CD4-positive, alpha-beta T cell treated with Interferon alpha-2 for 1 hour (primary cell): ENCODE results near the gene SHC2.
A peak's percentile ranks its signal among the peaks of the same experiment; 100 is the strongest.

Experiments used
- DNase-seq, 2 donors: peaks; one replicate each; pipeline ENCODE4 v3.0.0-alpha.2; 2020 to 2022

SHC2 gene, protein sequence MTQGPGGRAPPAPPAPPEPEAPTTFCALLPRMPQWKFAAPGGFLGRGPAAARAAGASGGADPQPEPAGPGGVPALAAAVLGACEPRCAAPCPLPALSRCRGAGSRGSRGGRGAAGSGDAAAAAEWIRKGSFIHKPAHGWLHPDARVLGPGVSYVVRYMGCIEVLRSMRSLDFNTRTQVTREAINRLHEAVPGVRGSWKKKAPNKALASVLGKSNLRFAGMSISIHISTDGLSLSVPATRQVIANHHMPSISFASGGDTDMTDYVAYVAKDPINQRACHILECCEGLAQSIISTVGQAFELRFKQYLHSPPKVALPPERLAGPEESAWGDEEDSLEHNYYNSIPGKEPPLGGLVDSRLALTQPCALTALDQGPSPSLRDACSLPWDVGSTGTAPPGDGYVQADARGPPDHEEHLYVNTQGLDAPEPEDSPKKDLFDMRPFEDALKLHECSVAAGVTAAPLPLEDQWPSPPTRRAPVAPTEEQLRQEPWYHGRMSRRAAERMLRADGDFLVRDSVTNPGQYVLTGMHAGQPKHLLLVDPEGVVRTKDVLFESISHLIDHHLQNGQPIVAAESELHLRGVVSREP

DNA sequence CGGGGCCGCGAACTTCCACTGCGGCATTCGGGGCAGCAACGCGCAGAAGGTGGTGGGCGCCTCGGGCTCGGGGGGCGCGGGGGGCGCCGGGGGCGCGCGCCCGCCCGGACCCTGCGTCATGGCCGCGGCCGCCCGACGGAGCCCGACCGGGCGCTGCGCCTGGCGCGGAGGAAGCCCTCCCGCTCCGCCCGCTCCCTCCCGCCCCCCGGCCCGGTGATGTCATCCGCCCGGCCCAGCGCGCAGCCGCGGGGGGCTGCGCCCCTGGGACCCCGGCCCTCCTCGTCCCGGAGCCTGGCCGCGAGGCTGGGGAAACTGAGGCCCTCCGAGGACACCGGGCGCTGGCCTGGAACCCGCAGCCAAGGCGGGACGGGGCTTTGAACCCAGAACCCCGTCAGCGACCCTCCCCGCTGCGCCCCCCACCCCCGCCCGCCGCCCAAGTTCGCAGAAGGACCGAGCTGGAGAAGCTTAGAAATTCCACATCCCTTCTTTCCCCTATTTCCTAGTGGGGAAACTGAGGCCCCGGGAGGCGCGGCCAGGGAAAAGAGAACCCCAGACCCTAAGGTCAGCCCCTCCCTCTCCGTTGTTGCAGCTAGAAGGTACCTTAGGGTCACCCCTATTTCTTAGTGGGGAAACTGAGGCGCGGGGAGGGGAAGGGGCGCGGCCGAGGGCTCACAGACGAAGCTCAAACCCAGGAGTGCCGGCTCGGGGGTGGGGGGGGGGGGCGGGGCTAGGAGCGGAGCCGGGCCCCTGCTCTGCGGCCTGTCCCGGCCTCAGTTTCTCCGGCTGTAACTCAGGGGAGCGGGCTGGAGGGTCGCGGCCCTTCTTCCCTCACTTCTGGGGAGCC lies at the start of gene SHC2:
Gene SHC2, minus strand, starts transcription at position 157 of the 844 bp plus-strand sequence. Its CDS starts 37 bp downstream, at position 120.
- no peak for DNase-seq

DNA sequence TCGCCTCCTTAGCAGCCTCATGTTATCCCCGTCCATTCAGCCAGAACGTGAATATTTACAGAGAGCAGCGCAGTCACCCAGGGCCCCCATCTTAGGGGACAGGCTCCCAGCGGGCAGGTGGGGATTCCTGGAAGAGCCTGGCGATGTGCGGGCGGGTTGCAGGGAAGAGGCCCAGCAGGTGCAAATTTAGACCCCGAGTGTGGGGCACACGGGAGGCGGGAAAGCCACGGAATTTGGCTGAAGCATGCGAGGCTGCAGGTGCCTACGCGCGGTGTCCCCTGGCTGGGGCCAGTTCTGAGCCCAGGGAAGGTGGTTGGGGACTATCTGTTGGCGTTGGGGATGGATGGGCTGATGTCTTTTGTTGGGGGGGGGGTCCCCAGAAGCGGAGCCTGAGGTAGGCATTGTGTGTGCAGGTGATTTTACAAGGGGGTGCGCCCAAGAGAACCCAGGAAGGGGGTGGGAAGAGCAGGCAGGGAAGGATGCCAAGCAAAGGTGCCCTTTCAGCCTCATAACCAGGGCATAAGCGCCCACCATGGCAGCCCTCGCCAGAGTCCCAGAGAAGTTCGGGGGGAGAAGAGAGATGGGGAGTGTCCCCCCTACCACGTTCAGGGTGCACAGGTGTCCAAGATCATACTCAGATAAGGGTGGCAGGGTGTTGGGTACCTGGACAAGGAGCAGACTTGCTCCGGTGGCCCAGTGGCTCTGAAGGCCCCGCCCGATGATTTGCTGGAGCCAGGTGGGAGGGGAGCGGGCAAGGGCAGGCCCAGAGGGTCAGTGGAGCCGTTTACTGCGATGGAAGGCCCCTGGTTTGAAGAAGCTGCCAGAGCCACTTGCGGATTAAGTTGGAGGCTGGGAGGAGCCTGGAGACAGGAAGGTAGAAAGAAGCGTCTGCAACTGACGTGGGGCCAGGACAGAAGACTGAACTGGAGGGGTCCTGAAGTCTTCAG lies 47.6 kb upstream of the SHC2 start:
- no peak for DNase-seq

DNA sequence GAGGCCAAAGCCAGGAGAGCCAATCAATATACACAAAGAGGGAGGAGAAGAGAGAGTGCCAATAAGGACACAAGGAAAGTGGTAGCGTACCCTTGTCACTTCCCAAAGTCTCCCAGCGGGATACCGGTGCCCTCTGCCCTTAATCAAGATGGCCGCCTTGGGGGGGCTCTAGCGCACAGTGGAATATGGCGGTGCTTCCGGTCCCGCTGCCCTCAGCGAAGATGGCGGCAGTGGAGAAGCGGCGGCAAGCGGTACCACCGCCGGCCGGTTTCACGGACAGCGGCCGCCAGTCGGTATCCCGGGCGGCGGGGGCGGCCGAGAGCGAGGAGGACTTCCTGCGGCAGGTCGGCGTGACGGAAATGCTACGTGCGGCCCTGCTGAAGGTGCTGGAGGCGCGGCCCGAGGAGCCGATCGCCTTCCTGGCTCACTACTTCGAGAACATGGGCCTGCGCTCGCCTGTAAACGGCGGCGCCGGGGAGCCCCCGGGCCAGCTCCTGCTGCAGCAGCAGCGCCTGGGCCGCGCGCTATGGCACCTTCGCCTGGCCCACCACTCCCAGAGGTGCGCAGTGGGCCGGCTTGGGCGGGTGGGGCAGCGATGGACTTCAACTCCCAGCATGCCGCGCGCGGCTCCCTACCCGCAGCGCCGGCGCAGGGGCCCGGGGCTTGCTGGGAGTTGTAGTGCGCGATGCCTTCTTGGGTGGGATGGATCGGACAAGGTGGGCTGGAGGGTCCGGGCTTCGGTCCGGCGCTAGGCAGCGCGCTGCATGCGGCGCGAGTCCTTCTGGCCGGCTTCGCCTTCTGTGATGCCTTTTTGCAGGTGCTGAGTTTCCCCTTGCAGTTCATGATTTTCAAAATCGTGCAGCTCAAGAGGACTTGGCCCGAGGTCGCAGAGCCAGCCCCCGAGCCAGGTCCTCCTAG lies 46.7 kb upstream of the SHC2 start, which contains the start of gene TPGS1:
Gene TPGS1, plus strand, starts transcription at position 212 of the 918 bp plus-strand sequence. Its CDS starts 10 bp downstream, at position 222.
- peak; percentile 63 to 78 for DNase-seq

DNA sequence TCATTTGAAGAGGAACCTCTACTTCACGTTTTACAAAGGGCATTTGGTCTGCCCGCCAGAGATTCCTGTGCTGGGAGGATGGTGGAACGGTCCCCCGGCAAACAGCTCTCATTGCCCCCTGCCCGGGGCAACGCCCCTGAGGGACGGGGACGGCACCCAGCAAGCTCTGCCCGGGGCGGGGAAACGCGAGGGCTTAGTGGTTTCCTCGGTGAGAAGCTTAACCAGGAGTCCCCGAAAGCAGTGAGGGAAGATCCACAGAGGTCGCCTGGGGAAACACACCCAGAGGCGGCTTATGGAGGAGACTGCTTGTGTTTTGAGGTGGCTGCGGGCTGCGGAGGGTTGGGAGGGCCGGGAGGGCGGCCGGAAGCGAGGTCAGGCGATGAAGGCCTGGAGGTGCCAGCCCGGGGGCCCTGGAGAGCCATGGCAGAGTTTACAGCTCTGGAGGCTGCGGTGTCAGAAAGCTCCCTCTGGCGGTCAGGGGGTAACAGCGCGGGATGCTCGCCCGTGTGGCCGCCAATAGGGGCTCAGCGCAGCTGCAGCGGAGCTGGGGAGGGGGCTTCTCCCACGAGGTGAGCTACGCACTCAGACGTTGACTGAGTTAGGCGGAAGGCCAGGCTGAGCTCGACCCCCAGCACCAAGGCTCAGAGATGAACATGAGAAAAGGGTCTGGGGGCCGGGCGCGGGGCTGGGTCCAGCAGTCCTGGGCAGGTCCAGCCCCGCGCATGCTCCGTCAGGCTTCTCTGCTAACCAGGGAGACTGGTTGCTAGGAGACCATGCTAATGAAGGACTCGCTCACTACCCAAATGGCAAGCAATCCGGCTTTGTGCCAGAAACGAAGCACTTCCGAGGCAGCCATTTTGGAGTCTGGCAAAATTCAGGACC lies 45.8 kb upstream of the SHC2 start:
- peak; percentile 97 for DNase-seq

DNA sequence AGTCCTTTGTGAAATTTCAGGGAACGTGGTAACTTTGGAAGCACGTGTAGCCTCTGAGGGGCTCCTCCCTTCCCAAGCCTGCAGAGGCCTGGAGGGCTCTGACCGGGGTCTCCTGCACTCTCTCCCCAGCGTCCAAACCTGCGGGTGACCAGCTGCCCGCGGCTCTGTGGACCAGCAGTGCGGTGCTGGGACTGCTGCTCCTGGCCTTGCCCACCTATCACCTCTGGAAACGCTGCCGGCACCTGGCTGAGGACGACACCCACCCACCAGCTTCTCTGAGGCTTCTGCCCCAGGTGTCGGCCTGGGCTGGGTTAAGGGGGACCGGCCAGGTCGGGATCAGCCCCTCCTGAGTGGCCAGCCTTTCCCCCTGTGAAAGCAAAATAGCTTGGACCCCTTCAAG lies 43.8 kb upstream of the SHC2 start:
- no peak for DNase-seq

DNA sequence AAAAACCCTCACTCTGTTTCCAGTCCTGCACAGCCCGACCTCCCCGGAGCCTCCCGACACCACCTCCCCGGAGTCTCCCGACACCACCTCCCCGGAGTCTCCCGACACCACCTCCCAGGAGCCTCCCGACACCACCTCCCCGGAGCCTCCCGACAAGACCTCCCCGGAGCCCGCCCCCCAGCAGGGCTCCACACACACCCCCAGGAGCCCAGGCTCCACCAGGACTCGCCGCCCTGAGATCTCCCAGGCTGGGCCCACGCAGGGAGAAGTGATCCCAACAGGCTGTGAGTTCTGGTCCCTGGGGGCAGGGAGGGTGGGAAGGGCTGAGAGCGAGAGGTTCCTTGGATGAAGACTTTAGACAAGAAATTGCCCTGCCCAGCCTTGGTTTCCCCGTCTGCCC lies 40.8 kb upstream of the SHC2 start:
- no peak for DNase-seq

DNA sequence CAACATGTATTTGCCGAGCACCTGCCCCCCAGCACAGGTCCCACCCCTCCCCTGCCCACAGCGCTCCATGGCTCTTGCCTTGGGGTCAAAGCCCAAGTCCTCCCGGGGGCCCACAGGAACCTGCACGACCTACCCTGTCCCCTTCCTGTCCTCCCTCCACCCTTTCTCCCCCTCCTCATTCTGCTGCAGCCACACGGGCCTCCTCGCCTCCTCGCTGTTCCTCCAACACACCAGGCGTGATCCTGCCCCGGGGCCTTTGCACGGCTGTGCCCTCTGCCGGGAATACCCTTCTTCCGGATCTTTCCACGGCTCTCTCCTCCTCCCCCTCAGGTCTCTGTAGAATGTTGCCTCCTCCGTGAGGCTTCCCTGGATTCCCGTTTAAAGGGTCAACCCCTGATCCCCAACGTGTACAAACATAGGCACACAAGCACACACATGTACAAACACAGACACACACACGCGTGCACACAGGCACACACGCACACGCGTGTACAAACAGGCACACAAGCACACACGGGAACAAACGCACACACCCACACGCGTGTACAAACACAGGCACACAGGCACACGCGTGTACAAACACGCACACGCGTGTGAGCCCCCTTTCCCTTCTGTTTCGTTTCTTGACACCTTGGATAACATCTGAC lies 38.3 kb upstream of the SHC2 start:
- no peak for DNase-seq

DNA sequence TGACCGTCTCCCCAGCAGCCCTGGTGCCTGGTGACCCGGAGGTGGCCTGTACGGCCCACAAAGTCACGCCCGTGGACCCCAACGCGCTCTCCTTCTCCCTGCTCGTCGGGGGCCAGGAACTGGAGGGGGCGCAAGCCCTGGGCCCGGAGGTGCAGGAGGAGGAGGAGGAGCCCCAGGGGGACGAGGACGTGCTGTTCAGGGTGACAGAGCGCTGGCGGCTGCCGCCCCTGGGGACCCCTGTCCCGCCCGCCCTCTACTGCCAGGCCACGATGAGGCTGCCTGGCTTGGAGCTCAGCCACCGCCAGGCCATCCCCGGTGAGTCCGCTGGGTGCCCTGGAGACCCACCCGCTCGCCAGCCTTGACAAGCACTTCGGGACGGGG lies 37.7 kb upstream of the SHC2 start:
- no peak for DNase-seq

DNA sequence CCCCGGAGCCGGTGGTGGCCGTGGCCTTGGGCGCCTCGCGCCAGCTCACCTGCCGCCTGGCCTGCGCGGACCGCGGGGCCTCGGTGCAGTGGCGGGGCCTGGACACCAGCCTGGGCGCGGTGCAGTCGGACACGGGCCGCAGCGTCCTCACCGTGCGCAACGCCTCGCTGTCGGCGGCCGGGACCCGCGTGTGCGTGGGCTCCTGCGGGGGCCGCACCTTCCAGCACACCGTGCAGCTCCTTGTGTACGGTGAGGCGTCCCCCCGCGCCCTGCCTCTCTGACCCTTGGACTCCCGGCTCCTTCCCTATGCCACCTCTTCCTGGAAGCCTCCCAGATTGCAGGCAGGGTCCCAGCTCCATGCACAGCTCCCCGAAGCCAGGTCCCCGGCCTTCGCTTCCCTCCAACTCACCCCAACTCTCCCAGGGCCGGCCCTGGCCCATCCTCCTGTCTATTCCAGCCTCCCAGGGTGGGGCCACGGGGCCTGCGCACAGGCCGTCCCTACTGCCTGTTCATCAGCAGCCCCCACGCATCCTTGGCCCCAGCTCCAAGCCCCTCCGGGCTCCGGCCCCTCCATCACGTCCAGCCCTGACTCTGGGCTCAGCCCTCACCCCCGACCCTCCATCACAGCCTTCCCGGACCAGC lies 37.2 kb upstream of the SHC2 start:
- DNase-seq = no peak

DNA sequence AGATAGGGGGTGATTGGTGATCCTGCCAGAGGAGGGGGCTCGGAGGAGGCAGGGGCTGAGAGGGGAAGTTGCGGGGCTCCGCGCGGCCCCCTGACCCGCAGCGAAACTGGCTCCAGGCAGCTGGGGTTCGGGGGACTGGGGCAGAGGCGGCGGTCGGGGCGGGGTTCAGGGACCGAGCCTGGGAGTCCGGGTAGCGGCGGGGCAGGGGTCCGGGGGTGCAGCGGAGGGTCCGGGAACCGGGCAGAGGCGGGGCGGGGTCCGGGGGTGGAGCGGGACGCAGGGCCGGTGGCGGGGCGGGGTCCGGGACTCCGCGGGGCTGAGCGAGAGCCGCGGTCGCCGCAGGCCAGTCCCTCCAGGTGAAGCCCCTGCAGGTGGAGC lies 36.6 kb upstream of the SHC2 start:
- no peak for DNase-seq

DNA sequence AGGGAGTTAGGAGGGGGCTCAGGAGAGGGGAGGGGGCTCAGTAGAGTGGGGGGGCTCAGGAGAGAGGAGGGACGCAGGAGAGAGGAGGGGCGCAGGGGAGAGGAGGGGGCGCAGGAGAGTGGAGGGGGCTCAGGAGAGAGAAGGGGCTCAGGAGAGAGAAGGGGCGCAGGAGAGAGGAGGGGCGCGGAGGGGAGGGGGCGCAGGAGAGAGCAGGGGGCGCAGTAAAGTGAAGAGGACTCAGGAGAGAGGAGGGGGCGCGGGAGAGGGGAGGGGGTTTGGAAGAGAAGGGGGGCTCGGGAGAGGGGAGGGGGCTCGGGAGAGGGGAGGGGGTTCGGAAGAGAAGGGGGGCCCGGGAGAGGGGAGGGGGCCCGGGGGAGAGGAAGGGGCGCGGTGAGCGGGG lies 36.2 kb upstream of the SHC2 start:
- DNase-seq = no peak

DNA sequence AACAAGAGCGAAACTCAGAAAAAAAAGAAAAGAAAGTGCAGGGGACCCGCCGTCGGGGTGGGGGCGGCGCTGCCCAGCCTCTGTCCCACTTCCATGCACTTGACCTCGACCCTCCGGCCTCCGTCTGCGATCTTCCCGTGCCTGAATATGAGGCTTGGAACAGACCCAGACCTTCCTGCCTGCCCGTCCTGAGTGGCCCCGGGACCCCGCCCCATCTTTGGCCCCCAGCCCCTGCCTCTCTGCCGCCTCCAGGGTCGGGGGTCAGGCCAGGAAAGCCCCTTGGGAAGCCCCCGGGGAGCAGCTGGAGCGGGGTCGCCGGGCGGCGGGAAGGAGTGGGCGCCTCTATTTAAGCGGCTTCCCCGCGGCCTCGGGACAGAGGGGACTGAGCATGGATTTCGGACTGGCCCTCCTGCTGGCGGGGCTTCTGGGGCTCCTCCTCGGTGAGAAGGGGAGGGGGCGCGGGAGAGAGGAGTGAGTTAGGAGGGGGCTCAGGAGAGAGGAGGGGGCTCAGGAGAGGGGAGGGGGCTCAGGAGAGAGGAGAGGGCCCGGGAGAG lies 35.4 kb upstream of the SHC2 start, which contains the start of gene MADCAM1:
Gene MADCAM1, plus strand, starts transcription at position 375 of the 554 bp plus-strand sequence. Its CDS starts 14 bp downstream, at position 389.
- no peak for DNase-seq

DNA sequence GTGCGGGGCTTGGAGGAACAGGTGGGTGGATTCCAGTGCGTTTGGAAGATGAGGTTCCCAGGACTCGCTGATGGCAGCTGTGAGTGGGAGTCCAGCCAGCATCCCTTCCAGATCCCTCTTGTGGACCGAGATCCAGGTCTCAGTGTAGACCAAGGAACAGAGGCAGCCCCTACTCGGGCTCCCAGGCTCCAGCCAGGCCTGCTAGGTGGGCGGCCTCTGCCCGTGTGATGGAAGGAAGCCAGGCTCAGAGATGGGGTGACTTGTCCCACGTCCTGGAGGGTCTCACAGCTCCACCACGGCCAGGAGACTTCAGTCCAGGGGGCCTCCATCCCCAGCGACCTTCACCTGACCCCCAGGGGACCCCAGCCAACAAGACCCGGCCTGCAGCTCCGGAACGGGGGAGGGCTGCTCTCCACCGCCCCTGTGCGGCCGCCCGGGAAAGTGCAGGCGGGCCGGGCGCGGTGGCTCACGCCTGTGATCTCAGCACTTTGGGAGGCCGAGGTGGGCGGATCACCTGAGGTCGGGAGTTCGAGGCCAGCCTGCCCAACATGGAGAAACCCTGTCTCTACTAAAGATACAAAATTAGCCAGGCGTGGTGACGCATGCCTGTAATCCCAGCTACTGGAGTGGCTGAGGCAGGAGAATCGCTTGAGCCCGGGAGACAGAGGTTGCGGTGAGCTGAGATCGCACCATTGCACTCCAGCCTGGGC lies 34.7 kb upstream of the SHC2 start:
- peak; percentile 33 to 55 for DNase-seq

DNA sequence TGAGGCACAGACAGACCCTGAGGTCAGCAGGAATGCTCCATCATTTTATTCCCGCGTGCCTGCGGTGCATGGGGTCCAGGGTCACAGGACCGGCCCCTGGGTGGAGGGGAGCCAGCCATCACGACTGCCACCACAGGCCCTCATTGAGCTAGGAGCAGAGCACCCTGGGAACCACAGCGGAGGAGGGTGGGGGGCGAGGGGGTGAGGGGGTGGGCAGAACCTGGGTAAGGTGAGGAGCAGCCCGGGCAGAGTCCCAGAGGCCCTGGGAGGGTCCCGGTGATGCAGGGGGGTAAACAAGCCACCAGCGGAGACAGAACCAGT lies 34.2 kb upstream of the SHC2 start:
- no peak for DNase-seq

DNA sequence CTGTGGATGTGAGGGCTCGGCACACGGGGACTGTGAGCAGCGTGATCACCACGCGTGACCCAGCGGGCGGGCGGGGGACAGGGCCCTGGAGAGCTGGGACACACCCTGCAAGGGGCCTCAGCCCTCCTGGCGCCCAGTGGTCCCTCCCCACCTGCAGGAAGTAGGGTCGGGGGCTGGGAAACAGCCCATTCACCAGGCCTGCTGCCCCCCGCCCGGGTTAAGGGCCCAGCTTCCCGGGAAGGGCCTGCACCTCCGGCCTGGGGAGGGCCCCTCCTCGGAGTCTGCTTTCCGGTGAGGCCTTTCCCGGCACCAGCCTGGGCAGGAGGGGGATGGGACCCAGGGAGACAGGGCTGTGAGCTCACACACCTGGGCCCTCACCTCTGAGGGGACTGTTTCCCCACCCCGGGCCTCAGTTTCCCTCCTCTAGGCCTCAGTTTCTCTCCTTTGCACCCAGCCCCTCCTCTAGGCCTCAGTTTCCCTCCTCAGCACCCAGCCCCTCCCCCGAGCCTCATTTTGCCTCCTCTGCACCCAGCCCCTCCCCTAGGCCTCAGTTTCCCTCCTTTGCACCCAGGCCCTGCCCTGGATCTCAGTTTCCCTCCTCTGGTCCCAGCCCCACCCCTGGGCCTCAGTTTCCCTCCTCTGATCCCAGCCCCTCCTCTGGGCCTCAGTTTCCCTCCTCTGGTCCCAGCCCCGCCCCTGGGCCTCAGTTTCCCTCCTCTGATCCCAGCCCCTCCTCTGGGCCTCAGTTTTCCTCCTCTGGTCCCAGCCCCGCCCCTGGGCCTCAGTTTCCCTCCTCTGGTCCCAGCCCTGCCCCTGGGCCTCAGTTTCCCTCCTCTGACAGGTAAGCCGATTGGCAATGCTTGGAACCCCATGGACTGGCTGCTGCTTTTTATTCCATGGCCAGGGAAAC lies 33.6 kb upstream of the SHC2 start:
- no peak for DNase-seq

DNA sequence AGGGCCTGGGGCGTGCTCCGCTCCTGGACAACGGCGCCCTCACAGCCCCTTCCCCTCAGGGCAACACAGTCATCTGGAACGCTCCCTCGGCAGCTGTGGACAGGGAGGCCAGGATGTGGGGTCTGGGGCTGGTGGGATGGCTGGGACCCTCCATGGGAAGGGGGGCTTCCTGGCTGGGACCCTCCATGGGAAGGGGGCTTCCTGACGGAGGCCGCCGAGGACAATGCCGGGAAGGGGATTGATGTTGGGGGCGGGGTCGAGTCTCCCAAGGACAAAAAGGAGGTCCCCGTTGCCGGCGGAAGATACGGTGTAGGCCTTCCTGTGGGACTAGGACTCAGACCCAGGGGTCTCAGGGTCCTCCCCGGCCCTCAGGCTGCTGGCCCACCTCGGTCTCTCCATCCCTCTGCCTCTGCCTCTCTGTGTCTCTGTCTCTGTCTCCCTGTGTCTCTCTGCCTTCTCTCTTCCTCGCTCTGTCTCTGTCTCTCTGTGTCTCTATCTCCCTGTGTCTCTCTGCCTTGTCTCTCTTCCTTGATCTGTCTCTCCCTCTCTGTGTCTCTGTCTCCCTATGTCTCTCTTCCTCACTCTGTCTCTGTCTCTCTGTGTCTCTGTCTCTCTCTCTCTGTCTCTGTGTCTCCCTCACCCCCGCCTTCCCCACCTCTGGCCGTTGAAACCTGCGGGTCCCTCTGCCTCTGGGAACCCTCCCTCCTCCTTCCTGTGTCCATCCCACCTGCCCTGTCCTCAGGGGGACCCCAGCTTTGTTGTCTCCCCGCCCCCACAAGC lies 32.7 kb upstream of the SHC2 start:
- no peak for DNase-seq
